SH-SY5Y (cell line): ENCODE measurements around the gene CRACDL.

ENCODE experiments used
- GATA2 ChIP-seq: IDR thresholded peaks from 2 replicates; pipeline ENCODE4 v1.6.1; 2011; ENCODE audit warnings: mild to moderate bottlenecking, low read depth, low read length
- GATA3 ChIP-seq: IDR thresholded peaks from 2 replicates; pipeline ENCODE4 v1.6.1; 2011; ENCODE audit warnings: low read depth, mild to moderate bottlenecking, low read length, moderate library complexity

GRCh38 chr2:98935777-98936352, at the start of gene CRACDL:
- TF ChIP-seq GATA3 (no peak), GATA2 (no peak)
